ENCODE data around the gene DYDC2.

DNA sequence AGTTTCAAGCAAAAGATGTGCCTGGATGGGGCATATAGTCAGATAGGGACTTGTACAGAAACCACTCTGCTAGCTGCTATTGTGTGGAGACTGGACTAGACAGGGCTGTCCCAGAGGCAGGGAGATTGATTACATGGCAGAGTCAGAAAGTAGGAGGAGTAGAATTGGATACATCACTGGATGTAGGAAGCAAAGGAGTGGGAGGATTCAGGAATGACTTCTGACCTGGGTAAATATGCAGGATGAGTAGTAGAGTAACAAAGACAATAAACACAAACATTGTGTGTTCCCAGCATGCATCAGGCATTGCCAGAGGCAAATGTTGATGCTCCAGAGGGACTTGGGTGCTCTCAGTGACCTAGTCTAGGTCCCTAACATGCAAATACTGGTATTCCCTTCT, 36.2 kb upstream of the DYDC2 start:
- TF ChIP-seq ZNF253 (CRISPR knock-in tag; conservative IDR thresholded peaks at IDR 0.05) = no peak
- TF ChIP-seq, protein P1, sequence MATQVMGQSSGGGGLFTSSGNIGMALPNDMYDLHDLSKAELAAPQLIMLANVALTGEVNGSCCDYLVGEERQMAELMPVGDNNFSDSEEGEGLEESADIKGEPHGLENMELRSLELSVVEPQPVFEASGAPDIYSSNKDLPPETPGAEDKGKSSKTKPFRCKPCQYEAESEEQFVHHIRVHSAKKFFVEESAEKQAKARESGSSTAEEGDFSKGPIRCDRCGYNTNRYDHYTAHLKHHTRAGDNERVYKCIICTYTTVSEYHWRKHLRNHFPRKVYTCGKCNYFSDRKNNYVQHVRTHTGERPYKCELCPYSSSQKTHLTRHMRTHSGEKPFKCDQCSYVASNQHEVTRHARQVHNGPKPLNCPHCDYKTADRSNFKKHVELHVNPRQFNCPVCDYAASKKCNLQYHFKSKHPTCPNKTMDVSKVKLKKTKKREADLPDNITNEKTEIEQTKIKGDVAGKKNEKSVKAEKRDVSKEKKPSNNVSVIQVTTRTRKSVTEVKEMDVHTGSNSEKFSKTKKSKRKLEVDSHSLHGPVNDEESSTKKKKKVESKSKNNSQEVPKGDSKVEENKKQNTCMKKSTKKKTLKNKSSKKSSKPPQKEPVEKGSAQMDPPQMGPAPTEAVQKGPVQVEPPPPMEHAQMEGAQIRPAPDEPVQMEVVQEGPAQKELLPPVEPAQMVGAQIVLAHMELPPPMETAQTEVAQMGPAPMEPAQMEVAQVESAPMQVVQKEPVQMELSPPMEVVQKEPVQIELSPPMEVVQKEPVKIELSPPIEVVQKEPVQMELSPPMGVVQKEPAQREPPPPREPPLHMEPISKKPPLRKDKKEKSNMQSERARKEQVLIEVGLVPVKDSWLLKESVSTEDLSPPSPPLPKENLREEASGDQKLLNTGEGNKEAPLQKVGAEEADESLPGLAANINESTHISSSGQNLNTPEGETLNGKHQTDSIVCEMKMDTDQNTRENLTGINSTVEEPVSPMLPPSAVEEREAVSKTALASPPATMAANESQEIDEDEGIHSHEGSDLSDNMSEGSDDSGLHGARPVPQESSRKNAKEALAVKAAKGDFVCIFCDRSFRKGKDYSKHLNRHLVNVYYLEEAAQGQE (IDR thresholded peaks at IDR 0.05; ENCODE audit: borderline replicate concordance) = no peak
- TF ChIP-seq, protein P1 (CRISPR knock-in tag; IDR thresholded peaks at IDR 0.05; ENCODE audit: low read depth) = no peak
- TF ChIP-seq PCBP1 (IDR thresholded peaks at IDR 0.05; ENCODE audit: low read depth, low read length, poor library complexity, severe bottlenecking) = no peak
- no peak for TF ChIP-seq HDAC6 (IDR thresholded peaks at IDR 0.05; ENCODE audit: low read depth, low read length)
- TF ChIP-seq, protein P2, sequence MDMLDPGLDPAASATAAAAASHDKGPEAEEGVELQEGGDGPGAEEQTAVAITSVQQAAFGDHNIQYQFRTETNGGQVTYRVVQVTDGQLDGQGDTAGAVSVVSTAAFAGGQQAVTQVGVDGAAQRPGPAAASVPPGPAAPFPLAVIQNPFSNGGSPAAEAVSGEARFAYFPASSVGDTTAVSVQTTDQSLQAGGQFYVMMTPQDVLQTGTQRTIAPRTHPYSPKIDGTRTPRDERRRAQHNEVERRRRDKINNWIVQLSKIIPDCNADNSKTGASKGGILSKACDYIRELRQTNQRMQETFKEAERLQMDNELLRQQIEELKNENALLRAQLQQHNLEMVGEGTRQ (CRISPR knock-in tag; IDR thresholded peaks at IDR 0.05) = no peak
- TF ChIP-seq CTCF (IDR thresholded peaks at IDR 0.05 in 2 of 3, conservative IDR thresholded peaks at IDR 0.05 in 1 of 3; ENCODE audit: insufficient read depth in 2 of 3, low read depth in 1 of 3, low read length in 3 of 3) = no peak
- no peak for TF ChIP-seq YY1 (IDR thresholded peaks at IDR 0.05; ENCODE audit: borderline replicate concordance in 1 of 3, control insufficient read depth in 1 of 3, extremely low read depth in 1 of 3, insufficient read depth in 3 of 3, insufficient read length in 1 of 3, insufficient replicate concordance in 2 of 3, low read depth in 1 of 3, low read length in 2 of 3)
- TF ChIP-seq NR3C1 (CRISPR knock-in tag; IDR thresholded peaks at IDR 0.05) = no peak
- TF ChIP-seq POLR2A (conservative IDR thresholded peaks at IDR 0.05) = no peak
- TF ChIP-seq NBN (IDR thresholded peaks at IDR 0.05; ENCODE audit: low read depth) = no peak
- TF ChIP-seq HIVEP1 (CRISPR knock-in tag; IDR thresholded peaks at IDR 0.05) = no peak
- no peak for TF ChIP-seq ZKSCAN1 (IDR thresholded peaks at IDR 0.05; ENCODE audit: low read depth, low read length)
